Thymus (tissue), 11 donors: ENCODE results near the gene UBE2D4. TPM values are rescaled to one million over a fixed set of nuclear protein-coding genes. Genes with fewer than 3 reads are reported as not detected.
"Not testable (repeated sequence)": the region's sequence is repeated elsewhere in the genome, so short reads cannot be mapped to it uniquely, and the experiment has no call there.

ENCODE experiments used
- DNase-seq, 9 donors: peaks; one replicate each; pipeline ENCODE4 v3.0.0-alpha.2; 2013; ENCODE audit warnings: low spot score in 9 of 9, low read depth in 6 of 9, missing footprints in 1 of 9
- H3K27ac ChIP-seq, 2 donors: one replicate each; pipeline ENCODE4 v1.5.1; 2013; ENCODE audit warnings: control low read depth in 1 of 2, low read depth in 1 of 2, low read length in 1 of 2, mild to moderate bottlenecking in 1 of 2, moderate library complexity in 1 of 2
- H3K27me3 ChIP-seq, 2 donors: one replicate each; pipeline ENCODE4 v1.5.1; 2013; ENCODE audit warnings: low read length in 1 of 2; ENCODE audit not compliant: control insufficient read depth in 2 of 2, insufficient read depth in 1 of 2
- H3K36me3 ChIP-seq, 2 donors: one replicate each; pipeline ENCODE4 v1.5.1; 2013; ENCODE audit warnings: low read length in 1 of 2, mild to moderate bottlenecking in 1 of 2, moderate library complexity in 1 of 2; ENCODE audit not compliant: control insufficient read depth in 2 of 2, insufficient read depth in 2 of 2
- H3K4me1 ChIP-seq, 2 donors: one replicate each; pipeline ENCODE4 v1.5.1; 2013; ENCODE audit warnings: low read length in 2 of 2; ENCODE audit not compliant: control insufficient read depth in 2 of 2, insufficient read depth in 2 of 2
- H3K4me3 ChIP-seq, 2 donors: one replicate each; pipeline ENCODE4 v1.5.1; 2013; ENCODE audit warnings: low read length in 2 of 2, control low read depth in 1 of 2, mild to moderate bottlenecking in 1 of 2
- H3K9me3 ChIP-seq, 2 donors: one replicate each; pipeline ENCODE4 v1.5.1; 2013; ENCODE audit warnings: low read length in 1 of 2, mild to moderate bottlenecking in 1 of 2; ENCODE audit not compliant: control insufficient read depth in 2 of 2, insufficient read depth in 1 of 2
- WGBS: extraction: QIAGEN DNeasy Blood & Tissue Kit; methylation state at CpG from one replicate; pipeline ENCODE4 v1.1.7; 2013; 5-methylcytosine and 5-hydroxymethylcytosine counted together
- polyA plus RNA-seq: library from polyadenylated mRNA; stranded (reverse); fragments of 200-250 nt; gene quantifications from one replicate; pipeline ENCODE4 v1.2.3, GENCODE V29; 2013
- total RNA-seq: library from RNA; stranded (reverse); fragments of 120-200 nt; gene quantifications from one replicate; pipeline ENCODE4 v1.2.4, GENCODE V29; 2013
- donor health status: healthy.

UBE2D4 gene
- total and polyA plus RNA-seq, 2 donors: 6.7 to 10.2 TPM

DNA sequence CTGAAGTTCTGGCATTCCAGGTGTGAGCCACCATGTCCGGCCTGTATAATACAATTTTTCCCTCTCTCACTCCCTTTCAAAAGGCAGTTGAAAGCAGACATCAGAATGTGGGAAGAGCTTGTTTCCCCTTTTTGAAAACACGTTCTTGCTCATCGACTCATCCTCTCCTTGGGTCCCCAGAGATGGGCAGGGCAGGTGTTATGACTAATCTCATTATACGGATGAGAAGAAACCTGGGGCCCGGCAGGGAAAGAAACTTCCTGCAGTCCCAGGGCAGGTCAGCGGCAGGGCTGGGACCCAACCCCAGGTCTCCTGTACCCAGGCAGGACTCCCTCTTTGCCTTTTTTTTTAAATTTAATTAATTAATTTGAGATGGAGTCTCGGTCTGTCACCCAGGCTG is 66.7 kb downstream of the UBE2D4 start:
- 94% methylated on average over 7 of the region's 7 CpGs for WGBS
- H3K4me1 ChIP-seq, H3K27me3 ChIP-seq, H3K4me3 ChIP-seq, H3K27ac ChIP-seq, DNase-seq, H3K9me3 ChIP-seq, H3K36me3 ChIP-seq: not testable (repeated sequence)

DNA sequence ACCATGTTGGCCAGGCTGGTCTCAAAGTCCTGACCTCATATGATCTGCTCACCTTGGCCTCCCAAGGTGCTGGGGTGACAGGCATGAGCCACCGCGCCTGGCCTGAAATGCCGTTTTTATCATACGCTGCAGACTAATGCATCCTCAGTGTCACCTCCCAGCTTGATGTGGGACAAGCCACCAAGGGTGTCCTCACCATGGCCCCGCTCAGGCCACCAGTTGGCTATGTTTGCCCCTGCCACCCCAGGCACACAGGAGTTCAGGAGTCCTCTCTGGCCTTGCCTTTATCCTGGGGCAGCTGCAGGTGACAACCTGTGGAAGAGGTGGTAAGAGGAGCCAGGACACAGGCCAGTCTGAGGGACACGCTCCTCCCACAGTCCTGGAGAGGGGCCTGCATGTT is 68.4 kb downstream of the UBE2D4 start:
- over 99% methylated on average over 6 of the region's 6 CpGs for WGBS
- H3K4me3 ChIP-seq, H3K36me3 ChIP-seq, H3K9me3 ChIP-seq, DNase-seq, H3K27me3 ChIP-seq, H3K4me1 ChIP-seq, H3K27ac ChIP-seq: not testable (repeated sequence)

DNA sequence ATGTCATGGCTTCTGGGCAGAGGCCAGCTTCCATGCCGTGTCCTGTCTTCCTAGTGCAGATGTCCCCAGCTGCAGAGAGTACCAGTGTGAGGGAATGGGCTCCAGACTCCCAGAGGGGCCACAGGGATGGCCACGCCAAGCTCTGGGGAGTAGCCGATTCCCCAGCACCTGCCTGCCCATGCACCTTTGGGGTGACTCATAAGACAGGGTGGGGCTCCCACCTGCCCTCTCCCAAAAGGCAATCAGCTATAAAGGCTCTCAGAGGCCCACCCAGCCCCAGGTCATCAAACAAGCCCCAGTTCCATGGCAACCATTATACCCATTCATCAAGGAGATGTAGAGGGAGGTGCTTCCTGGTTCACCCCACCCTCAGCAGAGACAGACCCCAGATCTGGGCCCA is 71.3 kb downstream of the UBE2D4 start, which contains the start of gene SPDYE1:
TSS of gene SPDYE1 (plus strand) at position 366 of the 400 bp plus-strand sequence. CDS start 2,053 bp downstream, outside the sequence.
- not testable (repeated sequence) for H3K27me3 ChIP-seq, H3K36me3 ChIP-seq, DNase-seq, H3K4me3 ChIP-seq, H3K9me3 ChIP-seq, H3K27ac ChIP-seq, H3K4me1 ChIP-seq
- 96% methylated on average over 3 of the region's 3 CpGs for WGBS

Other genes with a start within 250 kb of the UBE2D4 start
- 71.5 TPM for gene COA1, start 196.9 kb upstream of the UBE2D4 start, total RNA-seq
- gene COA1, start 196.9 kb upstream of the UBE2D4 start, polyA plus RNA-seq: 89.2 TPM
- gene BLVRA, start 167.8 kb upstream of the UBE2D4 start, total RNA-seq: 42.3 TPM
- gene BLVRA, start 167.8 kb upstream of the UBE2D4 start, polyA plus RNA-seq: 95.4 TPM
- 107 TPM for gene MRPS24, start 56.9 kb upstream of the UBE2D4 start, total RNA-seq
- gene MRPS24, start 56.9 kb upstream of the UBE2D4 start, polyA plus RNA-seq: 80.5 TPM
- 12.2 TPM for gene URGCP, start 19.8 kb upstream of the UBE2D4 start, total RNA-seq
- gene URGCP, start 19.8 kb upstream of the UBE2D4 start, polyA plus RNA-seq: 14.6 TPM
- gene SPDYE1, start 71.5 kb downstream of the UBE2D4 start, total RNA-seq: not detected
- not detected for gene SPDYE1, start 71.5 kb downstream of the UBE2D4 start, polyA plus RNA-seq
- 113 TPM for gene DBNL, start 118.3 kb downstream of the UBE2D4 start, total RNA-seq
- 116 TPM for gene DBNL, start 118.3 kb downstream of the UBE2D4 start, polyA plus RNA-seq
- gene PGAM2, start 139.1 kb downstream of the UBE2D4 start, total RNA-seq: 31.0 TPM
- gene PGAM2, start 139.1 kb downstream of the UBE2D4 start, polyA plus RNA-seq: 5.7 TPM
- gene POLM, start 156.1 kb downstream of the UBE2D4 start, total RNA-seq: 20.6 TPM
- gene POLM, start 156.1 kb downstream of the UBE2D4 start, polyA plus RNA-seq: 38.6 TPM
- 57.4 TPM for gene AEBP1, start 177.9 kb downstream of the UBE2D4 start, total RNA-seq
- 126 TPM for gene AEBP1, start 177.9 kb downstream of the UBE2D4 start, polyA plus RNA-seq
- gene POLD2, start 197.1 kb downstream of the UBE2D4 start, total RNA-seq: 79.6 TPM
- 44.0 TPM for gene POLD2, start 197.1 kb downstream of the UBE2D4 start, polyA plus RNA-seq
- 0.57 TPM for gene MYL7, start 214.9 kb downstream of the UBE2D4 start, total RNA-seq
- gene MYL7, start 214.9 kb downstream of the UBE2D4 start, polyA plus RNA-seq: 0.73 TPM